Activated naive CD4-positive, alpha-beta T cell treated with anti-CD3 and anti-CD28 coated beads, Interleukin-2, amount 50 U/mL, for 24 hours (primary cell): Measurements from ENCODE around the gene LRRN4.

Experiments used
- H3K27ac Mint-ChIP-seq: one replicate; pipeline ENCODE4 v1.8.0; 2021; ENCODE audit warnings: mild to moderate bottlenecking, mixed read lengths
- H3K27me3 Mint-ChIP-seq: one replicate; pipeline ENCODE4 v1.8.0; 2021; ENCODE audit warnings: mixed read lengths
- H3K36me3 Mint-ChIP-seq: one replicate; pipeline ENCODE4 v1.8.0; 2021; ENCODE audit warnings: mixed read lengths
- H3K4me1 Mint-ChIP-seq: one replicate; pipeline ENCODE4 v1.8.0; 2021; ENCODE audit warnings: mixed read lengths
- H3K4me3 Mint-ChIP-seq: one replicate; pipeline ENCODE4 v1.8.0; 2021; ENCODE audit warnings: mild to moderate bottlenecking, mixed read lengths
- H3K9me3 Mint-ChIP-seq: one replicate; pipeline ENCODE4 v1.8.0; 2021; ENCODE audit warnings: mixed read lengths

LRRN4 gene

DNA sequence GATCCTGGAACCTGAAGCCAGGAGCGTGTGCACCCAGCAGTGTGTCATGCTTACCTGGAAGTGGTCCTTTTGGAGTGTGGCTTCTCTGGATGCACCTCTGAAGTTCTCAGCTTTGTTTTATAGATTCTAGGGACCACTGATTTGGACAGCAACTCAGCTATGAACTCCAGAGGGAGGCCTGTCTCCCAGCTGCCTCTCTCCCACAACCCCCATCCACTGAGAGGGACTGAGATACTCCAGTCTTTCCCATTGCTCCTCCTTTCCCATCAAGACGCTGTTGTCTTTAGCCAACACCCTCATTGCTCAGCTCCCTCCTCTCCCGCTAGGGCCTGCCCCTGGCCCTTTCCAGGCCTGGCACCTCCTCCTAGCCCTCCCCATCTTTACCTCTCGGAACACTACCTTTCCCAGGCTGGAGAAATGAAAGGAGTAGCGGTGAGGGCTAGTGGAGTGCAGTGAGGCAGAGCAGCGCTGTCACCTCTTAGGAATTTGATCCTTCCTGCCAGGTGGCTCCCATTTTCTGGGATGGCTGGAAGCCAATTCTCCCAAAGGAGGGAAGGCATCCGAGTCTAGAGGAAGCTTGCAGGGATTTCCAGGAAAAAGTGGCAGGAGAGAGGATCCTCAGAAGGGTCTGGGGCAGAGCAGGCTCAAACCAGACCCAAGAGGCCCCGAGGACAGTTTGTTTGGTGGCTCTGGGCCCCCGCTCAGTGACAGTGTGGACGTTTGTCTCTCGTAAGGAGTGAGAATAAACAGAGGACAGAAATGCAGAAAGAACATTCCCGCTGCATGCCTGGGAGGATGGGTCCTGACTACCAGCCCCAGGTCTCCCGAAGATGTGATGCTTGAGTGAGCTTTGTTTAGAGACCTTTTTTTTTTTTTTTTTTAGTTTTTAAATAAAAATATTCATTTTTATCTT, at the start of gene LRRN4:
Gene LRRN4, minus strand, starts transcription at position 285 of the 913 bp plus-strand sequence. CDS start 1,261 bp downstream, outside the sequence.
- Mint-ChIP-seq H3K36me3 (no peaks in the 10 kb centered on the region), H3K9me3 (no peaks in the 10 kb centered on the region), H3K27me3 (peaks cover 14% of the 10 kb centered on the region), H3K4me1 (peaks cover 5% of the 10 kb centered on the region), H3K4me3 (peak within 1 kb of the TSS; percentile 67), H3K27ac (no peak within 1 kb of the TSS)

- Mint-ChIP-seq H3K4me1 (no peaks in the 10 kb centered on the region), H3K27ac (no peak overlapping the region), H3K9me3 (no peaks in the 10 kb centered on the region), H3K36me3 (no peaks in the 10 kb centered on the region), H3K27me3 (peaks cover 1% of the 10 kb centered on the region), H3K4me3 (no peak overlapping the region)
Observed at GRCh38 chr20:6103301-6103700, 49.4 kb upstream of the LRRN4 start.

DNA sequence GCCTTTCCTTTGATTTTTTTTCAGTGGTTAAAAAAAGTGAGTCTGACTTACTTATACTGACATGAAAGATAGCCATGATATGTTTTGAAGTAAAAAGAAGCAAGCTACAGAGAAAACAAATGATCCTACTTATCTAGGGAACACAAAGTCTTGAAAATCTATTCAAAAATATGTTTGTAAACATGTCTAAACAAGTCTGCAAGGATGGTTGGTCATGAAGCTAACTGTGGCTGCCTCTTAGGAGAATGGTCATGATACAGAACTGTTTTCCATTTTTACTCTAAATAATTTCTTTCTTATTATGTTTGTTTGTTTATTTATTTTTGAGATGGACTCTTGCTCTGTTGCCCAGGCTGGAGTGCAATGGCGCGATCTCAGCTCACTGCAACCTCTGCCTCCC, 47.5 kb upstream of the LRRN4 start:
- Mint-ChIP-seq H3K4me3 (no peak overlapping the region), H3K36me3 (no peaks in the 10 kb centered on the region), H3K27me3 (peaks cover 4% of the 10 kb centered on the region), H3K27ac (no peak overlapping the region), H3K4me1 (no peaks in the 10 kb centered on the region), H3K9me3 (no peaks in the 10 kb centered on the region)

- no peaks in the 10 kb centered on the region for H3K4me1 Mint-ChIP-seq
- no peaks in the 10 kb centered on the region for H3K9me3 Mint-ChIP-seq
- H3K36me3 Mint-ChIP-seq = no peaks in the 10 kb centered on the region
- no peak overlapping the region for H3K27ac Mint-ChIP-seq
- no peak overlapping the region for H3K4me3 Mint-ChIP-seq
- H3K27me3 Mint-ChIP-seq = peaks cover 4% of the 10 kb centered on the region
Observed at GRCh38 chr20:6100246-6100645, 46.4 kb upstream of the LRRN4 start.

- H3K27ac Mint-ChIP-seq = no peak overlapping the region
- H3K27me3 Mint-ChIP-seq = peaks cover 4% of the 10 kb centered on the region
- no peak overlapping the region for H3K4me3 Mint-ChIP-seq
- no peaks in the 10 kb centered on the region for H3K36me3 Mint-ChIP-seq
- no peaks in the 10 kb centered on the region for H3K9me3 Mint-ChIP-seq
- H3K4me1 Mint-ChIP-seq = no peaks in the 10 kb centered on the region
Observed at GRCh38 chr20:6099819-6100218, 46.0 kb upstream of the LRRN4 start.

- Mint-ChIP-seq H3K27ac (no peak overlapping the region), H3K4me3 (no peak overlapping the region), H3K36me3 (no peaks in the 10 kb centered on the region), H3K27me3 (peaks cover 6% of the 10 kb centered on the region), H3K9me3 (no peaks in the 10 kb centered on the region), H3K4me1 (no peaks in the 10 kb centered on the region)
Observed at GRCh38 chr20:6095409-6095808, 41.5 kb upstream of the LRRN4 start.

- Mint-ChIP-seq H3K9me3 (no peaks in the 10 kb centered on the region), H3K4me3 (no peak overlapping the region), H3K36me3 (no peaks in the 10 kb centered on the region), H3K4me1 (no peaks in the 10 kb centered on the region), H3K27ac (no peak overlapping the region), H3K27me3 (peaks cover 8% of the 10 kb centered on the region)
Observed at GRCh38 chr20:6094565-6094964, 40.7 kb upstream of the LRRN4 start.

- Mint-ChIP-seq H3K4me3 (no peak overlapping the region), H3K9me3 (no peaks in the 10 kb centered on the region), H3K36me3 (no peaks in the 10 kb centered on the region), H3K27ac (no peak overlapping the region), H3K4me1 (no peaks in the 10 kb centered on the region), H3K27me3 (peaks cover 9% of the 10 kb centered on the region)
Observed at GRCh38 chr20:6094063-6094462, 40.2 kb upstream of the LRRN4 start.

- Mint-ChIP-seq H3K27me3 (peaks cover 6% of the 10 kb centered on the region), H3K36me3 (no peaks in the 10 kb centered on the region), H3K4me3 (no peak overlapping the region), H3K27ac (no peak overlapping the region), H3K9me3 (no peaks in the 10 kb centered on the region), H3K4me1 (no peaks in the 10 kb centered on the region)
Observed at GRCh38 chr20:6091661-6092060, 37.8 kb upstream of the LRRN4 start.

DNA sequence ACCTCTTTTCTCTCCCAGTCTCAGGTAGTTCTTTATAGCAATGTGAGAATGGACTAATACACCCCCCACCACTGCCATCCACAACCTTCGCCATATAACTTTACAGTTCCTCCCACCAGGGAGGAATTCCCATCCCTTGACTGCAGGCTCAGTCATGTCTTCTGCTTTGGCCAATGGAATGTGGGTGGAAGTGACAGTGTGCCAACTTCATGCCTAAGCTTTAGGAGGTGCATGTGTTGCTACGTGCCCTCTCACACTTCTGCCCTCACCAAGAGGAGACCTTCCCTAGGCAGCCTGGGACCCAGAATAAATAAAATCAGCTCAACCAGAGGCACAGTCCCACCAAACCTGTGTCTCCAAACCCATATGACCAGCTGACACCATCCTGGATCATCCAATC, 33.0 kb upstream of the LRRN4 start:
- Mint-ChIP-seq H3K27me3 (peaks cover 4% of the 10 kb centered on the region), H3K36me3 (no peaks in the 10 kb centered on the region), H3K4me3 (no peak overlapping the region), H3K9me3 (no peaks in the 10 kb centered on the region), H3K4me1 (no peaks in the 10 kb centered on the region), H3K27ac (no peak overlapping the region)

- Mint-ChIP-seq H3K27me3 (no peaks in the 10 kb centered on the region), H3K36me3 (no peaks in the 10 kb centered on the region), H3K27ac (no peak overlapping the region), H3K4me3 (no peak overlapping the region), H3K4me1 (no peaks in the 10 kb centered on the region), H3K9me3 (no peaks in the 10 kb centered on the region)
Observed at GRCh38 chr20:6083926-6084325, 30.1 kb upstream of the LRRN4 start.

GRCh38 chr20:6081236-6081635, 27.4 kb upstream of the LRRN4 start:
- Mint-ChIP-seq H3K27ac (no peak overlapping the region), H3K4me3 (no peak overlapping the region), H3K9me3 (no peaks in the 10 kb centered on the region), H3K4me1 (no peaks in the 10 kb centered on the region), H3K36me3 (no peaks in the 10 kb centered on the region), H3K27me3 (no peaks in the 10 kb centered on the region)

GRCh38 chr20:6079016-6079415, 25.2 kb upstream of the LRRN4 start:
- Mint-ChIP-seq H3K27me3 (no peaks in the 10 kb centered on the region), H3K27ac (no peak overlapping the region), H3K9me3 (no peaks in the 10 kb centered on the region), H3K4me1 (no peaks in the 10 kb centered on the region), H3K36me3 (no peaks in the 10 kb centered on the region), H3K4me3 (no peak overlapping the region)

DNA sequence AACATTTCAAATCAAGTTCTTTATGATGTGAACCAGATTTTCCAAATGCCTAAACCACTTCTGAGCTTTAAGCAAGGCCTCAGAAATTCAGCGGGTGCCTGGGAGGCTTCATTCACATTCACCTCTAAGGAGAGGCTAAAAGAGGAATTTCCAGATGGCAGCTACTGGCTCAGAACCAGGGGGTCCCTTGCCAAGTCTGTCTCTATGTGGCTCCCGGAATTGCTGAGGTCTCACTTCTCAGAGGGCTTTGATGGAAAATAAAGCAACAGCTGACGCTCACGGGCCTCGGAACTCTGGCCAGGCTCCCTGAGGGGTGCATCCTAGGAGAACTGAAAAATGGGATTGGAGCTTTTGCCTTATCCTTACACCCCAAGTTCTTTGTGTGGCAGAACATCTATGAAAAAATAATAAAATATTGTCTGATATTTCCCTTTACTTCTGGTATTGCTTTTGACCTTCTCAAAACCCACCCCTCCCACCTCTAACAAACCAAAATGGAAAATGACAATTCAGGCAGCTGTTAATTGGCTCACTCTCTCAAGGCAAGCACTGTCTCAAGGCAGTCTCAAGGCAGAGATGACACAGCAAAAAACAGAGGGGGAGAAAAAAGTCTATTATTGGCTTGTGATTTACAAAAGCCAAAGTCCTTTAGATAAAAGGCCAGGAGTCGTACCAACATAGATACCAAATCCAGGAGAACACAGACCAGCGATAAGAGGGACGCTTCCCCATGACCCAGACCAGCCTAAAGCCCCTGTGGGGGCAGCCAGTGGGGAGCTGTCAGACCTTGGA, 21.8 kb upstream of the LRRN4 start:
- Mint-ChIP-seq H3K27me3 (no peaks in the 10 kb centered on the region), H3K4me3 (no peak overlapping the region), H3K36me3 (no peaks in the 10 kb centered on the region), H3K9me3 (no peaks in the 10 kb centered on the region), H3K27ac (no peak overlapping the region), H3K4me1 (no peaks in the 10 kb centered on the region)

DNA sequence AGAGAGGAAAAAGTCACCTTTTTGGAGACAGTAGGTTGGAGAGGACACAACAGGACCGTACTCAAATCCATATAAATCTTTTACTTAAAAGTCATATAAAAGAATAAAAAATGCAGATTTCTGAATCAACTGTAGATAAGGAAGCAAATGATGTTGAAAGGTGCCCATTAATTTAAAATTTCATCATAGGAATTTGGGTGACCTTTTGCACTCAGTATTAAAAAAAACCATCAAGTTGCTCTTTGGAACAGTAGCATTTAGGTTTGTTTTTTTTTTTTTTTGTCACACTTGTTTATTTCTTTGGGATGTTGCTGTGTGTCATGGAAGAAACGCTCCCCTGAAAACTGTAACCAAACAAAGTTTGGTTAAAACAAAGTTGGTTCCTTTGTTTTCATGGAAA, 20.9 kb upstream of the LRRN4 start:
- Mint-ChIP-seq H3K4me1 (no peaks in the 10 kb centered on the region), H3K36me3 (no peaks in the 10 kb centered on the region), H3K4me3 (no peak overlapping the region), H3K27me3 (no peaks in the 10 kb centered on the region), H3K27ac (no peak overlapping the region), H3K9me3 (no peaks in the 10 kb centered on the region)

DNA sequence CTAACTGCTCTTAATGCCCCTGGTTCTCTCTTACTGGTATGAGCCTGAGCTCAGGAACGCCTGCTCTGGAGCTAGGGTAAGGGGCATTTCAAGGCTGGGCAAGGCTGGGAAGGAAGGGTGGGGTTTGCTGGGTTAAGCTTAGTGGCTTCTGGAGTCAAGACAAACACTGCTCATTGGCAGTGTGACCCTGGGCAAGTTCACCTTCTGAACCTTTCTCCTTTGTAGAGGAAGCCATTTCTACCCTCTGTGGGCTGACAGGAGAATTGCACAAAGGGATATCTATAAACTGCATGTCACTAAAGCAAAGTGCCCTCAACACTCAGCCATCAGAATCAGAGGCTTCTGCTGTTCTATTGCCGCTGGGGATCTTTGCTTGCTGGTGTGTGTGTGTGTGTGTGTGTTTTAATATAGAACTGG, 20.3 kb upstream of the LRRN4 start:
- H3K4me3 Mint-ChIP-seq = no peak overlapping the region
- H3K9me3 Mint-ChIP-seq = no peaks in the 10 kb centered on the region
- H3K36me3 Mint-ChIP-seq = no peaks in the 10 kb centered on the region
- H3K27ac Mint-ChIP-seq = no peak overlapping the region
- no peaks in the 10 kb centered on the region for H3K27me3 Mint-ChIP-seq
- no peaks in the 10 kb centered on the region for H3K4me1 Mint-ChIP-seq
